T-helper 1 cell treated with Interleukin-12 subunit alpha and Interleukin-12 subunit beta and Interleukin-4 antibody, amounts not matched to agents 30 μg/mL and 1 μg/mL, for 36 hours (primary cell): ENCODE results near the gene AQP2.

ENCODE experiments used
- H3K27ac Mint-ChIP-seq: one replicate; pipeline ENCODE4 v1.8.0; 2021; ENCODE audit warnings: mild to moderate bottlenecking, mixed read lengths
- H3K27me3 Mint-ChIP-seq: one replicate; pipeline ENCODE4 v1.8.0; 2021; ENCODE audit warnings: low read depth, mixed read lengths
- H3K36me3 Mint-ChIP-seq: one replicate; pipeline ENCODE4 v1.8.0; 2021; ENCODE audit warnings: low read depth, mixed read lengths
- H3K4me1 Mint-ChIP-seq: one replicate; pipeline ENCODE4 v1.8.0; 2021; ENCODE audit warnings: low read depth, mixed read lengths
- H3K4me3 Mint-ChIP-seq: one replicate; pipeline ENCODE4 v1.8.0; 2021; ENCODE audit warnings: mild to moderate bottlenecking, moderate library complexity, mixed read lengths
- H3K9me3 Mint-ChIP-seq: one replicate; pipeline ENCODE4 v1.8.0; 2021; ENCODE audit warnings: mixed read lengths

AQP2 gene, protein sequence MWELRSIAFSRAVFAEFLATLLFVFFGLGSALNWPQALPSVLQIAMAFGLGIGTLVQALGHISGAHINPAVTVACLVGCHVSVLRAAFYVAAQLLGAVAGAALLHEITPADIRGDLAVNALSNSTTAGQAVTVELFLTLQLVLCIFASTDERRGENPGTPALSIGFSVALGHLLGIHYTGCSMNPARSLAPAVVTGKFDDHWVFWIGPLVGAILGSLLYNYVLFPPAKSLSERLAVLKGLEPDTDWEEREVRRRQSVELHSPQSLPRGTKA

GRCh38 chr12:49950273-49951251 lies at the start of gene AQP2:
Gene AQP2 (plus strand): TSS chr12:49950737. CDS start chr12:49950831, 94 bp downstream.
- Mint-ChIP-seq H3K27ac (no peak within 1 kb of the TSS), H3K4me3 (no peak within 1 kb of the TSS), H3K9me3 (no peaks in the 10 kb centered on the region), H3K4me1 (peaks cover 11% of the 10 kb centered on the region), H3K36me3 (no peaks in the 10 kb centered on the region), H3K27me3 (peaks cover 29% of the 10 kb centered on the region)

DNA sequence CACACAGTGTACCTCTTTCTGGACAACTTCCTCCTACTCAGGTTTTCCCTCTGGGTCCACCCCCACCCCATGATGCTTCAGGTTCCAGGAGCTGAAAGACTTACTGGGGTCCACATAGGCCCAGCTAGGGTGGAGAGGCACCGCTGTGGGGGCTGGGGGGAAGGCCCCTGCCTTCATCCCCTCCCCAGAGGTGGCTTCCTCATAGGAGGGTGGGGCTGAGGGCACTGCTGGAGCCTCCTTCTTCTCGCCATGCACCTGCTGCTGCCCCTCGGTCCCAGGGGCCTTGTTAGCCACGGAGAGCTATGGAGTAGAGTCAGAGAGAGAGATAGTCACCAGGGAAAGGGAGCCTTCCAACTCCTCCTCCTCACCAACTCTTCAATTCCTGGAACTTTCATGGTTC lies 49.5 kb upstream of the AQP2 start:
- Mint-ChIP-seq H3K9me3 (no peaks in the 10 kb centered on the region), H3K4me3 (no peak overlapping the region), H3K27me3 (peaks cover 25% of the 10 kb centered on the region), H3K4me1 (peaks cover 7% of the 10 kb centered on the region), H3K36me3 (no peaks in the 10 kb centered on the region), H3K27ac (no peak overlapping the region)

DNA sequence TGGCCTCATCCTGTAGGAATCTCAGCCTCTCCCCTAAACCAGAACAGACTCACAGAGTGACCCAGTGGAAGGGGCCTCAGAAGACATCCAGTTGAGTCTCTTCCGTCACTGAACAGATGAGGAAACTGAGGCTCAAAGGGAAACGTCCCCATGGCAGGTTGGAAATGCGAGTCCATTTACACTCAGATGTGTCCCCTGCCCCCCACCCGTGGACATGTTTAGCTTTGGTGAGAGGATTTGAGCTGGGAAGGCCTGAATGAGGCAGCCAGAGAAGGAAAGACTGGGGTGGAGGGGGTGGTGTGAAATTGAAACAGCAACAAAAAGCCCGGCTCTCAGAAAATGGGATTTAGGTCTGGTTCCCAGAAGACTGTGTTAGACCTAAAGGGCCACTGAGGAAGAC lies 48.6 kb upstream of the AQP2 start:
- H3K4me1 Mint-ChIP-seq, result peaks cover 7% of the 10 kb centered on the region
- no peaks in the 10 kb centered on the region for H3K9me3 Mint-ChIP-seq
- H3K27ac Mint-ChIP-seq, result no peak overlapping the region
- H3K36me3 Mint-ChIP-seq, result no peaks in the 10 kb centered on the region
- H3K27me3 Mint-ChIP-seq, result peaks cover 30% of the 10 kb centered on the region
- H3K4me3 Mint-ChIP-seq, result no peak overlapping the region

- Mint-ChIP-seq H3K27ac (no peak overlapping the region), H3K4me3 (peak overlapping the region; percentile 45), H3K27me3 (peaks cover 30% of the 10 kb centered on the region), H3K4me1 (peaks cover 7% of the 10 kb centered on the region), H3K36me3 (no peaks in the 10 kb centered on the region), H3K9me3 (no peaks in the 10 kb centered on the region)
Observed at GRCh38 chr12:49902399-49903350, 47.9 kb upstream of the AQP2 start.

- peaks cover 27% of the 10 kb centered on the region for H3K27me3 Mint-ChIP-seq
- no peaks in the 10 kb centered on the region for H3K9me3 Mint-ChIP-seq
- H3K4me3 Mint-ChIP-seq, result peak overlapping the region; percentile 45
- H3K36me3 Mint-ChIP-seq, result no peaks in the 10 kb centered on the region
- no peak overlapping the region for H3K27ac Mint-ChIP-seq
- peaks cover 7% of the 10 kb centered on the region for H3K4me1 Mint-ChIP-seq
Observed at GRCh38 chr12:49903351-49903699, 47.2 kb upstream of the AQP2 start.

DNA sequence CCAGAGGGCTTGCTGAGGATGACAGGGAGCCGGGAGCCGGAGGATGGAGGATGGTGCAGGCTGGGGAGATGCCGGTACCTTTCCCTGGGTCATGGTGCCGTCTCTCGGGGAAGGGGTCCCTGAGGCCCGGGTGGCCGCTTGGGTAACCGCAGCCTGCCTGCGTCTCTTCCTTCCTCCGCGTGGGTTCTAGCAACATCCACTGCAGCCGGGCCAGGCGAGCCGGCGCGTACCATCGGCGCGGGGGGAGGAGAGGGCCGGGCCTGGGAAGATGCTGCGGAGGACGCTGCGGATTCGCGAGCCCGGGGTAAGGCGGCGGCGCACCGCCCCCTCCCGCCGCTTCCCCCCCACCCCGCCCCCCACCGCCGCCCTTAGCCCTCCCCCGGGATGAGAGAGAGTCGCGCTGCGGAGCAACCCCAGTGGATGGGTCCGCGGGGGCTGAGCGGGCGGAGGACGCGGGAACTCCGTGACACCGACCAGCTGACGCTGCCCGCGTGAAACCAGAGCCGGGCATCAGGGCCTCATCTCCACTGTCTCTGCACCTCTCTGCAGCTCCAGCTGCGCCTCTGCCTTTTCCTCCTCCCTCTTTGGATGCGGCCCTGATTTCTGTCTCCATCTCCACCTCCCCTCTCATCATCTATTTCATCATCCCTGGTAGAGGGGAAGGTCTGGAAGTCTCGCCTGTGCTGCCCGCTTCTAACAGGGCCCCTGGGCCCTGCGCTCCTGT lies 46.7 kb upstream of the AQP2 start, which contains the start of gene FAIM2:
Gene FAIM2 (minus strand): TSS at position 201 of the 724 bp plus-strand sequence. CDS start 108 bp downstream, at position 93.
- Mint-ChIP-seq H3K9me3 (no peaks in the 10 kb centered on the region), H3K4me1 (peaks cover 7% of the 10 kb centered on the region), H3K4me3 (peak within 1 kb of the TSS; percentile 79), H3K27me3 (peaks cover 26% of the 10 kb centered on the region), H3K36me3 (no peaks in the 10 kb centered on the region), H3K27ac (peak within 1 kb of the TSS; percentile 55)

GRCh38 chr12:49904601-49905000 lies 45.9 kb upstream of the AQP2 start:
- Mint-ChIP-seq H3K9me3 (no peaks in the 10 kb centered on the region), H3K27me3 (peaks cover 22% of the 10 kb centered on the region), H3K4me3 (peak overlapping the region; percentile 79), H3K4me1 (peaks cover 7% of the 10 kb centered on the region), H3K36me3 (no peaks in the 10 kb centered on the region), H3K27ac (no peak overlapping the region)

GRCh38 chr12:49905718-49906314 lies 44.7 kb upstream of the AQP2 start:
- peaks cover 7% of the 10 kb centered on the region for H3K4me1 Mint-ChIP-seq
- H3K9me3 Mint-ChIP-seq, result no peaks in the 10 kb centered on the region
- H3K27me3 Mint-ChIP-seq, result peaks cover 22% of the 10 kb centered on the region
- peak overlapping the region; percentile 5 for H3K4me3 Mint-ChIP-seq
- H3K27ac Mint-ChIP-seq, result peak overlapping the region; percentile 22
- H3K36me3 Mint-ChIP-seq, result no peaks in the 10 kb centered on the region

DNA sequence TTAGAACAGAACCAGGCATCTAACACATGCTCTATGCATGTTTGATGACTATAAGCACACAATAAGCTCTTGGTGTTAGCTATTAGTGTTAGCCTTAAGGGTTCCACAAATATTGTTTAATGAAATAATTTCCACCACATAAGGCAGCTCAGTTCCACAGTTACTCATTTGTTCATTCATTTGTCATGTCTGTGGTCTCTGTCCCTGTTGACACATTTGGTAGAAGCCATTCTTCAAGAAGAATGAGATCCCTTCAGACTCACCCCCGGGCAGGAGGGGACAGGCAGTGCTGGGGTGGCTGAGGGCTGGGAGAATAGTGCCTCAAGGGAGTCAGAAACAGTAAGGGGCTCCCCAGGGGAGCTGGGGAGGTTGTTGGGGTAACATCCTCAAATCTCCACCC lies 43.2 kb upstream of the AQP2 start:
- H3K9me3 Mint-ChIP-seq, result no peaks in the 10 kb centered on the region
- H3K4me1 Mint-ChIP-seq, result peaks cover 7% of the 10 kb centered on the region
- no peaks in the 10 kb centered on the region for H3K36me3 Mint-ChIP-seq
- no peak overlapping the region for H3K27ac Mint-ChIP-seq
- H3K27me3 Mint-ChIP-seq, result peaks cover 18% of the 10 kb centered on the region
- no peak overlapping the region for H3K4me3 Mint-ChIP-seq

GRCh38 chr12:49909356-49909755 lies 41.2 kb upstream of the AQP2 start:
- no peak overlapping the region for H3K27ac Mint-ChIP-seq
- H3K36me3 Mint-ChIP-seq, result no peaks in the 10 kb centered on the region
- no peaks in the 10 kb centered on the region for H3K9me3 Mint-ChIP-seq
- H3K4me3 Mint-ChIP-seq, result no peak overlapping the region
- H3K4me1 Mint-ChIP-seq, result peaks cover 3% of the 10 kb centered on the region
- peaks cover 15% of the 10 kb centered on the region for H3K27me3 Mint-ChIP-seq

GRCh38 chr12:49909826-49910225 lies 40.7 kb upstream of the AQP2 start:
- Mint-ChIP-seq H3K4me1 (no peaks in the 10 kb centered on the region), H3K9me3 (no peaks in the 10 kb centered on the region), H3K27me3 (peaks cover 11% of the 10 kb centered on the region), H3K36me3 (no peaks in the 10 kb centered on the region), H3K27ac (no peak overlapping the region), H3K4me3 (no peak overlapping the region)

DNA sequence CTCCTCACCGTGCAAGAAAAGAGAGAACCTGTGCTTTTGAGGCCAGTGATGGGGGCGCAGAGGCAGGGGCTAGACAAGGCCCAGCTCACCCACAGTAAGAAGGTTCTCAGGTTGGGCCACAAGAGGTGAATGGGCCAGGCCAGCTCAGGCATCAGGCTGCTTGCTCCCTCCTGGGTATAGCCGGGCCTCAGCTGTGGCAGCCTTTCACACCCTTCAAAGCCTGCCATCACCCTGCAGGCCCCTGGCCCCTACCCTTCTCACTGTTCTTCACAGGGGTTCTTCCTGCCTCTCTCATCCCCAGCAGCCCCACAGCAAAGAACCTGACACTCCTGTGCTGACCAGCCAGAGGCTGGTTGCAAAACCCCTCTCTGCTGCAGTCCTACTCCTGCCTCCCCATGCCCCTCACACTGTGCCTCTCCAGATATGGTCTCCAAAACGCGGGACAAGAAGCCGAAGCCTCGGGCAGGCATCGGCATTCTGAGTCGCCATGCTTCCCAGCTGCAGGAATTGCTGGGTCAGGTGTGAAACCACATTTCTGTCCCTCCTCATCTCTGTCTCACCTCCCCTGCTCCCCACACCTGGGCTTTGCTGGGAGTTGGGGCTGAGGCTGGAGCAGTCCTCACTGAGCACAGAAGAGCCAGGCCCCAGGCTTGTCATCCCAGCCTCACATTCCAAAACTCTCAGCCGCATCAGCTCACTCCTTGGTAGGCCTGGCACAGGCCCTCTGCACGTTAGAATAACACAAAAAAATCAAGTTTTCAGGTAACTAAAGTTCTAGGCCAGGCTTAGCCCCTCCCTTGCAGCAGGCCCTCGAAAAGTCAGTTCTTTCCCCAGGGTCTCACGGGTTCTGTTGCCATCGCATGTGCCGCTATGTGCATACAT lies 40.0 kb upstream of the AQP2 start:
- Mint-ChIP-seq H3K4me1 (no peaks in the 10 kb centered on the region), H3K27ac (no peak overlapping the region), H3K9me3 (no peaks in the 10 kb centered on the region), H3K27me3 (peaks cover 8% of the 10 kb centered on the region), H3K4me3 (no peak overlapping the region), H3K36me3 (no peaks in the 10 kb centered on the region)
